Osteoblast (primary cell): Measurements from ENCODE around the gene MAMDC2. TPM values are rescaled to one million over a fixed set of nuclear protein-coding genes. Genes with fewer than 3 reads are reported as not detected.

Source experiments
- DNase-seq: peaks from one replicate; pipeline ENCODE4 v3.0.0; 2011; ENCODE audit warnings: low spot score, mixed read lengths; ENCODE audit not compliant: insufficient read length; ENCODE audit errors: missing footprints
- H2AFZ ChIP-seq: 2 replicates; pipeline ENCODE4 v1.6.0; 2011; ENCODE audit warnings: mild to moderate bottlenecking, low read length
- H3K27ac ChIP-seq: 2 replicates; pipeline ENCODE4 v1.5.1; 2011; ENCODE audit warnings: mild to moderate bottlenecking, low read depth, low read length, moderate library complexity
- H3K27me3 ChIP-seq: 2 replicates; pipeline ENCODE4 v1.6.0; 2012; ENCODE audit warnings: mild to moderate bottlenecking, control low read depth, inconsistent platforms, low read length, moderate library complexity; ENCODE audit not compliant: insufficient read depth
- H3K36me3 ChIP-seq: 2 replicates; pipeline ENCODE4 v1.5.1; 2011; ENCODE audit warnings: mild to moderate bottlenecking, low read length, control low read depth, moderate library complexity; ENCODE audit not compliant: insufficient read depth
- H3K4me1 ChIP-seq: 2 replicates; pipeline ENCODE4 v1.5.1; 2011; ENCODE audit warnings: mild to moderate bottlenecking, low read length, control low read depth, moderate library complexity; ENCODE audit not compliant: insufficient read depth
- H3K4me2 ChIP-seq: 2 replicates; pipeline ENCODE4 v1.6.0; 2011; ENCODE audit warnings: mild to moderate bottlenecking, low read length; ENCODE audit not compliant: insufficient read depth
- H3K4me3 ChIP-seq: fragments of 200-600 bp; sonication (generic); 3 replicates; pipeline ENCODE4 v1.5.1; 2012; ENCODE audit warnings: mild to moderate bottlenecking, low read length, inconsistent platforms; ENCODE audit not compliant: insufficient read depth
- H3K79me2 ChIP-seq: 2 replicates; pipeline ENCODE4 v1.6.0; 2012; ENCODE audit warnings: mild to moderate bottlenecking, low read length, control low read depth, inconsistent platforms; ENCODE audit not compliant: insufficient read depth
- H3K9me3 ChIP-seq: 2 replicates; pipeline ENCODE4 v1.5.1; 2011; ENCODE audit warnings: low read depth, low read length, control low read depth
- H4K20me1 ChIP-seq: 2 replicates; pipeline ENCODE4 v1.6.0; 2012; ENCODE audit warnings: mild to moderate bottlenecking, low read length, control low read depth; ENCODE audit not compliant: insufficient read depth
- total RNA-seq: library from RNA; depleted of rRNA; stranded (reverse); fragments of >200 nt; gene quantifications from 2 replicates; pipeline ENCODE4 v1.2.3, GENCODE V29; 2012
- TF ChIP-seq, protein P1 (sequence below): IDR thresholded peaks from 2 replicates; pipeline ENCODE4 v1.5.1; 2011; ENCODE audit warnings: mild to moderate bottlenecking, low read depth, low read length, moderate library complexity; ENCODE audit errors: extremely low read depth

MAMDC2 gene
- total RNA-seq, 1 donor = 1.4 TPM

DNA sequence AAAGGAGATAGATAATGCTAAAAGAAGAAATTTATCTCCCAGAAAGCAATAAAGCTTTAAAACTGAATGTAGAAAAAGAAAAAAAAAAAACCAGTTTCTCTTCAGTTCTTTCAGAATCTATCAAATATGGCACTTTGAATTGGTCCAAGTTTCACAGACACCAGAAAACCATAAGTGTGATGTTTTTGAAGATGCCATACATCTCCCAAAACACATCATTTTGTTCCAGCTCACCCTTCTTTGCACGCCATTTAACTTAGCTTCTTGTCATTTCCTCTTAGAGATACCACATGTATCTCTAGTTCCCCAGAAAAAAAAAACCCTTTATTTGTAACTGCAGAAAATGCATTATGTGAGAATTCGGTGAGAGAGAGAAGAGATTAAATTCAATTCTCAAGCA is 46.1 kb upstream of the MAMDC2 start:
- Histone ChIP-seq H2AFZ (peak overlapping the region; percentile 10), H3K4me2 (no peak overlapping the region), H3K4me1 (peaks cover 6% of the 10 kb centered on the region), H3K79me2 (no peaks in the 10 kb centered on the region), H3K4me3 (no peak overlapping the region), H3K27ac (no peak overlapping the region), H3K36me3 (no peaks in the 10 kb centered on the region), H3K9me3 (no peaks in the 10 kb centered on the region), H3K27me3 (no peaks in the 10 kb centered on the region), H4K20me1 (no peaks in the 10 kb centered on the region)
- TF ChIP-seq, protein P1, sequence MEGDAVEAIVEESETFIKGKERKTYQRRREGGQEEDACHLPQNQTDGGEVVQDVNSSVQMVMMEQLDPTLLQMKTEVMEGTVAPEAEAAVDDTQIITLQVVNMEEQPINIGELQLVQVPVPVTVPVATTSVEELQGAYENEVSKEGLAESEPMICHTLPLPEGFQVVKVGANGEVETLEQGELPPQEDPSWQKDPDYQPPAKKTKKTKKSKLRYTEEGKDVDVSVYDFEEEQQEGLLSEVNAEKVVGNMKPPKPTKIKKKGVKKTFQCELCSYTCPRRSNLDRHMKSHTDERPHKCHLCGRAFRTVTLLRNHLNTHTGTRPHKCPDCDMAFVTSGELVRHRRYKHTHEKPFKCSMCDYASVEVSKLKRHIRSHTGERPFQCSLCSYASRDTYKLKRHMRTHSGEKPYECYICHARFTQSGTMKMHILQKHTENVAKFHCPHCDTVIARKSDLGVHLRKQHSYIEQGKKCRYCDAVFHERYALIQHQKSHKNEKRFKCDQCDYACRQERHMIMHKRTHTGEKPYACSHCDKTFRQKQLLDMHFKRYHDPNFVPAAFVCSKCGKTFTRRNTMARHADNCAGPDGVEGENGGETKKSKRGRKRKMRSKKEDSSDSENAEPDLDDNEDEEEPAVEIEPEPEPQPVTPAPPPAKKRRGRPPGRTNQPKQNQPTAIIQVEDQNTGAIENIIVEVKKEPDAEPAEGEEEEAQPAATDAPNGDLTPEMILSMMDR = no peak
- DNase-seq = no peak

DNA sequence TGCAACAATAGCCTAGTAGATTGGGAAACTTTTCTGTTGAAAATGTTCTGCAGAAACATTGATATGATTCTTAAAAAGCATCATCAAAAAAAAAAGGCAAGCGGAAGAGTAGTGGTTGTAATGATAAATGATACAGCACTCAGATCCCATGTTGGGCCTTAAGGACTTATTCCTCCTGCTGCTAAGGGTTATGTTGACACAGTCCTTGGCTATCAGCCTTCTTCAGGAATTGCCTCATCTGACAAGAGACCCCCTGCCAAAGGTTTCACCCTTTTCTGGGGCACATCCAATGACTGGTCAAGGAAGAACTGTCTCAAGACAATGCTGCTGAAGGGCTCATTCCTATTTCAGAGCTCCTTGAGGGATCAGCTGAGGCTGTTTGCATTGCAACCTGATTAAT is 44.3 kb upstream of the MAMDC2 start:
- Histone ChIP-seq H3K9me3 (no peaks in the 10 kb centered on the region), H3K36me3 (no peaks in the 10 kb centered on the region), H3K4me3 (no peak overlapping the region), H3K79me2 (no peaks in the 10 kb centered on the region), H4K20me1 (no peaks in the 10 kb centered on the region), H2AFZ (no peak overlapping the region), H3K27me3 (no peaks in the 10 kb centered on the region), H3K4me1 (peaks cover 12% of the 10 kb centered on the region), H3K27ac (no peak overlapping the region), H3K4me2 (no peak overlapping the region)
- TF ChIP-seq, protein P1 = no peak
- no peak for DNase-seq

DNA sequence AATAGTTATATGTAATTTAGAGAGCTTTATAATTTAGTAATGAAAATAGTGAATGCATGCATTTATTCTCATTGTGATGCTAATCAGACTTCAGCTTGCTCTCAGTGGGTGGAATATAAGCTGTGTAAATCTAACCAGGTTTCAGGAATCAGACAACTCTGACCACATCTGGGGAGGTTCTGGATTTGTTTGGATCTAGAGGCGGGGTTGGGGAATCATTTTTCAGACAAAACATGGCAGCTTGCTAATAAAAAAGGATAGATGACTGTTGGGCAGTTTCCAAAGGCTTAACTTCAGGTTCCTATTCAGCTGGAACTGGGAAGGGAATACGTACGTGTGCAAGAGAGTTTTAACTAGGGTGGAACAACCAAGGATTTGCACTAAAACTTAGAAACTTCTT is 43.2 kb upstream of the MAMDC2 start:
- no peaks in the 10 kb centered on the region for H4K20me1 ChIP-seq
- TF ChIP-seq, protein P1 = no peak
- no peak overlapping the region for H3K4me2 ChIP-seq
- H3K27me3 ChIP-seq = no peaks in the 10 kb centered on the region
- H3K36me3 ChIP-seq = no peaks in the 10 kb centered on the region
- no peak for DNase-seq
- no peak overlapping the region for H2AFZ ChIP-seq
- no peak overlapping the region for H3K27ac ChIP-seq
- H3K4me1 ChIP-seq = peaks cover 18% of the 10 kb centered on the region
- H3K79me2 ChIP-seq = no peaks in the 10 kb centered on the region
- no peak overlapping the region for H3K4me3 ChIP-seq
- no peaks in the 10 kb centered on the region for H3K9me3 ChIP-seq

DNA sequence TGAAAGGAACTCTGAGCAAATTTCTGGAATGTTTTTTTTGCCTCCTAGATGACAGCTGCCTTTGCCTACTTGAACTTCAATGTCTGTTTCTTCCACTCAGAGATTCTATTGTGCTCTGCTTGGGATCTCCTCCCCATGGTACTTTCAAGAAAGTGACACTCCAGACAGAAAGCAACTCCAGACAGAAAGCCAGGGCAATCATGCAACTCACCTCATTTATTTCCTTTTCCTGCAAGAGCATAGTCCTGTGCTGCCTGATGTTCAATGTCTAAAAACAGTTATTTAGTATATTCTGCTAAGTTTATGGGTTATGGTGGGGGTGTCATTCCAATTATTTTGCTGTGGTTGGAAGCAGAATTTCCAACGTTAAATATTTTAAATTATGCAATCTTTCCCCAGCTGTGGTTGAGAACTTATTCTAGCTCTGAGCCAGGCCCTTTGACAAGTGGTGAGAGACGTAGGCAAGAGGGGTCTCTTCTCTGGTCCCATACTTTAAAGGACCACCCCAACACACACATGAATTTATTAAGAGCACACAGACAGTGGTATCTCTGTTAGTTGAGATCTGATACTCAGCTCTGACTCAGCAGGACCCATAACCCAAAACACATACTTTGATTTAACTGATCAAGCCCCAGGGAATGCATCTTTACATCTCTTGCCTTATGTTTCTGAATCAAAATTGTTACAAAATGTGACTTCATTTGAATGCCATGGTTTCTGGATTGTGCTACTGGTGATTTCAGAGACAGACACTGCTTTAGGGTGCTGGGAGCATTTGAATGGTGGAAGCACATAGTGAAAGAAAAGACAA is 39.5 kb upstream of the MAMDC2 start:
- Histone ChIP-seq H3K79me2 (no peaks in the 10 kb centered on the region), H4K20me1 (no peaks in the 10 kb centered on the region), H3K4me1 (peaks cover 23% of the 10 kb centered on the region), H3K9me3 (no peaks in the 10 kb centered on the region), H3K4me2 (peak overlapping the region; percentile 68), H3K4me3 (no peak overlapping the region), H3K27me3 (no peaks in the 10 kb centered on the region), H3K36me3 (no peaks in the 10 kb centered on the region), H3K27ac (peak overlapping the region; percentile 76), H2AFZ (no peak overlapping the region)
- TF ChIP-seq, protein P1 = no peak
- DNase-seq = peak; percentile 3
